Suppressor macrophage treated with lipopolysaccharide for 1 hour (primary cell): ENCODE results near the gene ATP12A.

ENCODE experiments used
- DNase-seq, 3 donors: peaks; one replicate each; pipeline ENCODE4 v3.0.0-alpha.2; 2020 to 2022

ATP12A gene

DNA sequence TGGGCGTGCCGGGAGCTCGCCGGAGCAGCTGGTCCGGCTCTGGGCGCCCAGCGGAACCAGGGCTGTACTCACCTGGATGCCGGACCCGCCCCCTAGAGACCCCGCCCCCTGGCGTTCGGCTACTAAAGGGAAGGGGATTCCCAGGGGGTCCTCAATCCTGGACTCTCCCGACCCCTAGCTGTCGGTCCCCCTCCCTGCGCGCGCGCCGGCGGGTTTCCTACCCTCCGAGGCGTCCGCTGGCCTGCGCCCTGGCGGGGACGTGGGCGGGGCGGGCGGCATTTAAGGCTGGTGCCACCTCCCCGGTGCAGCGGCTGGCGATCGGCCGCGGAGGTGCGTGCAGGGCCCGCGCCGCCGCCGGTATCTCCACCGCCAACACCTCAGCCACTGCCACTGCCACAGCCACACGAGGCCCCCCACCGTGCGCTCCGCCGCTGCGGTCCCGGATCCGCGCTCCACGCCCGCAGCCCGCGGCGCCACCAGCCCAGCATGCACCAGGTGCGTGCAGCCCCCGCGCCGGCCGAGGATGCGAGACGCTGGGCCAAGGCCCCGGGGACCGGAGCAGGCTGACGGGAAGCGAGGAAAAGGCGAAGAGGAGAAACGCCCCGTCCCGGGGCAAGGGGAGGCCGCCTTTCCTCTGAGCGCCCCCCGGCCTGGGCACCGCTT, at the start of gene ATP12A:
Gene ATP12A, plus strand, starts transcription at position 151 of the 663 bp plus-strand sequence. Its CDS starts 336 bp downstream, at position 487.
- DNase-seq, result peak in 2 of 3 donors; percentile 17 to 48

DNA sequence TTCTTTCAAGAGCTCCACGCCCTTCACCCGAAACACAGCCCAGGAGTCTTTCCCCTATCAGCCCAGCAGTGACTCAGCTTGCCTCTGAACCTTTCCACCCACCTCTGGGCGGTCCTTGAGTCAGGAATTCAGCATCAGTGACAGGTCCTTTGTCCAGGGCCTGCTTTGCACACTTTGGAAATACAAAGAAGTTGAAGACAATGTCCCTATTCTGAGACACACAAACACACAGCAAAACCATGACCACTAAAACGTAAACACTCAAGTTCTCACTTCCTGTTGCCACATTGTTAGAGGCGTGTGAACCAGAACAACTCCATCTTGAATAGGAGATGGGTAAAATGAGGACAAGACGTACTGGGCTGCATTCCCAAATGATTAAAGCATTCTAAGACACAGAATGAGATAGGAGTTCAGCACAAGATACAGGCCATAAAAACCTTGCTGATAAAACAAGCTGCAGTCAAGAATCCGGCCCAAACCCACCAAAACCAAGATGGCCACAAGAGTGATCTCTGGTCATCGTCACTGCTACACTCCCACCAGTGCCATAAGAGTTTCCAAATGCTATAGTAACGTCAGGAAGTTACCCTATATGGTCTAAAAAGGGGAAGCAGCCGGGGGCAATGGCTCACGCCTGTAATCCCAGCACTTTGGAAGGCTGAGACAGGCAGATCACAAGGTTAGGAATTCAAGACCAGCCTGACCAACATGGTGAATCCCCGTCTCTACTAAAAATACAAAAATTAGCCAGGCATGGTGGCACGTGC, 49.2 kb upstream of the ATP12A start:
- peak; percentile 43 to 65 (median 50) for DNase-seq

DNA sequence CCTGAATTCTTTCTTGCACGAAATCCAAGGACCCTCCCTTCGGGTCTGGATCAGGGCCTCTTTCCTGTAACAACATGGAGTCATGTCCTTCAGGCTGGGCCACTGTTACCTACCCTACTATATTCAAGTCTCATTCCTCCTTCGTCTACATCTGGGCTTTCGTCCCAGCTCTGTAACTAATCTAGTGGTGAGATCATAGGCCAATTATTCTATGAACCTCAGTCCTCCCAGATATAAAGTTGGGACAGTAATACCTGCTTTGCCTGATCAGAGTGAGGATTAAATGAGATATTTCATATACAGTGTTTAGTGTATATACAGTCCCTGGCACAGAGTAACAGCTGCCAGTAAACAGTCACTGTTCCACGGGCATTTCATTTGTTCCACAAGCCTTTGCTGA, 48.3 kb upstream of the ATP12A start:
- DNase-seq, result no peak

DNA sequence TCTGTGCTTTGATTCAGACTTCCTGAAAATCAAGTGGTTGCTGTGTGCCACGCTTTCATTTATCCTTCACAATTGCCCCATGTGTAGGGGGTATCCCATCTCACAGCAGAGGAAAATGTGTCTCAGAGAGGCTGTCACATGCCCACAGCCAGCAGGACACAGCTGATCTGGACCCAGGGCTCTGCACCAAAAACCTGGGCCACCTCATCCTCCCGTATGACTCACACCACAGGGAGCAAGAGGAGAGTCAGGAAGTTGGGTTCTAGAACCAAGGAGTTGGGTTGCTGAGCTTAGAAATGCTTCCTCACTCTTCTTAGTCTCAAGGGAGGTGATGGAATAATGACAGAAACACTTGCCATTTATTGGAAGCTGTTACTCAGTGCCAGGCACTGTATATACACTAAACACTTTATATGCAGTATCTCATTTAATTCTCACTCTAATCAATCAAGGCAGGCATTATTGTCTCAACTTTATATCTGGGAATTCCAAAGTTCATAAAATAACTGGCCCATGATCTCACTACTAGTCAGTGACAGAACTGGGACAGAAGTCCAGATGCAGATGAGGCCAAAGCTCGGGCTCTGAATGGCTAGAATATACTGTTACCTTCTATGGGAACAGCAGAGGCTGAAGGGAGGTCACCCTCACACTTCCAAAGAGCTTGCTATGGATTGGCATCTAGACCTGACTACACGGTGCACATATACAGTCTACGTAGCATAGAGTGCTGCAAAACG, 47.7 kb upstream of the ATP12A start:
- DNase-seq, result peak; percentile 34 to 59 (median 46)

DNA sequence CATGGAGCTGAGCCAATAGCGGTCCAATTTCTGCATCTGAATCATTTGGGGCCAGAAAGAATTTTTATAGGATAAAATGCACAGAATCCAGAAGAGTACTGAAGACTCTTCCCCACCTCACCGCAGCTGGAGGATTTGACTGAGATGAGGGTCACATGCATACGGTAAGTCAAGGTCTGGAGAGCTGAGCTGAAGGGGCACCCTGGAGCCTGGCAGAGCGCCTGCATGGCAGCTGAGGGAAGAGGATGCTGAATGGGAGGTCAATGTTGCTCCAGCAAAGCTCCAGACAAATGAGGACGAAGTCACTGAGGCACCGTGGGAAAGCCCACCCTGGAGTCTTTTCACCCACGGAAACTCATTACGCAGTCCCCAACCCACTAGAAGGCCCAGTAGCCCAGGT, 43.4 kb upstream of the ATP12A start:
- no peak for DNase-seq

DNA sequence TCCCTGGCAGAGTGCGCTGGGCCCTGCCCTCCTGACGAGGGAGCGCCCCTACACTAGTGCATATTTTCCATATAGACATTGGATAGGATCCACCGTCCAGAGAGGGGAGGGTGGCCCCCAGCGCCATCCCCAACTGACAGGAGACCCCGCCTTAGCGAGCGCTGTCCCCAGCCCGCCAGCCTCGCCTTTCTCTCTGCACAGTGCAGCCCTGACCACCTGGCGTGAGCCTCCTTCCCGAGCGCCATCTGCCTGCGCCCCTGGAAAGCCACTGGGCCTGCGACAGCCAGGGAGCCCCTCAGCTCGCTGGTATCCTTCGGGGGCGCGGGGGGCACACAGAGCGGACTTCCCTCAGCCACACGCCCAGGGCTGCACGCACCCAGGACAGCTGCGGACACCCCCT, 42.1 kb upstream of the ATP12A start:
- no peak for DNase-seq

DNA sequence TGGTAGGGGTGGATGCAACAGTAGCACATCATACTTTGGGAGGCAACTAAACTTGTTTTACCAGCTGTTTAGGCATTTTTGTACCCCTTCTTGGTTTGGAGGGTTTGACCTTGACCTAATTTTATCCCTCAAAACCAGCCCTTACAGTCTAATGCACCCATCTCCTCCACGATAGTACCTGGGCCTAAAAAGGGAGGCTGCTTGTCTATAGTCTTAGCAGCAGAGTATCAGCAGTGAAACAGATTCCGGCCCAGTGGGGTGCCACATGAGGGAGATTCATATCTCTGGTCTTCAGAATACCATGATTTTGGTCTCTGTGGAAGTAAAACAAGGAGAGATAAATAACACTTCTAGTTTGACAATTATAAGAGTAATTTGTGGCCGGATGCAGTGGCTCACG, 39.5 kb upstream of the ATP12A start:
- DNase-seq, result no peak

DNA sequence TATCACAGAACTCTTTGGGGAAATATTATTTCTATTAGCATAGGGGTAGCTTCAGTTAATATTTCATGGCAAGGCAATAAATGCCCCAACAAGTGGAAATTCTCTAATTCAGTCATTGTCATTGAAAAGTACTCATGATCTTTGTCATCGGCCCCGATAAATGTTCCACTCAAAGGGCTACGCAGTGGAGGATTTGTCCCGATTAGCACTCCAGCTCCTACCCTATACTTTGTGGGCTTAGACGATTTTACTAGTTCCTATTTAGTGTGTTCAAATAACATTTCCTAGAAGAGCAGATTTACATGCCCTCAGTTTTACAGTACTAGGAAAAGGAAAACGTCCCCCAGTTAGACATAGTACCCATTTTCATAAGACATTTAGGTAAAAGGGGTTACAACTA, 38.0 kb upstream of the ATP12A start:
- DNase-seq, result no peak

DNA sequence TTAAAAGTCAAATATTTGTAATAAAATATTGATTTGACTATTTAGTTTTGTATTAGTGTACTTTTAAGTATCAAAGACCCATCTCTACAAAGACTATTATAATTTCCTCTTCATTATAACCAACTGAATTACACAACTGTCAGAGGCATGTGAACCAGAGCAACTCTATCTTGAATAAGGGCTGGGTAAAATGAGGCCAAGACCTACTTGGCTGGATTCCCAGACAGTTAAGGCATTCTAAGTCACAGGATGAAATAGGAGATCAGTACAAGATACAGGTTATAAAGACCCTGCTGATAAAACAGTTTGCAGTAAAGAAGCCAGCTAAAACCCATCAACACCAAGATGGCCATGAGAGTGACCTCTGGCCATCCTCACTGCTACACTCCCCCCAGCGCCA, 36.2 kb upstream of the ATP12A start:
- no peak for DNase-seq

DNA sequence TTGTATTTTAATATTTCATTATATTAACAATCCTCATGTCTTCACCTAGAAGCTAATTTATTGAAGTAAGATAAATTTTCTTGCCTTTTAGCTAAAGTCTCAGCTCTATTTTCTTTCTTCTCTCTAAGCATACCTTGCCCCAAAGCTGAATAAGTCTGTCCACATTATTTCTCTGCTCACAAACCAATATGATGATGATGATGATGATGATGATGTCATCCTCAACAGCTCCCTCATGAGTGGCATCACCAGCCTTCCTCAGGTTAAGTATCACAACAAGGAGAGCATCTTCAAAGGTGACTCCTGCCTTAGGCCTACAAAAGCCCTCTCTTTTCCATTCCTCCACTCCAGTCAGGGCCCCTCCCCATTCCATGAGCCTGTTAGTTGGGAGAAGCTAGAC, 31.9 kb upstream of the ATP12A start:
- no peak for DNase-seq

DNA sequence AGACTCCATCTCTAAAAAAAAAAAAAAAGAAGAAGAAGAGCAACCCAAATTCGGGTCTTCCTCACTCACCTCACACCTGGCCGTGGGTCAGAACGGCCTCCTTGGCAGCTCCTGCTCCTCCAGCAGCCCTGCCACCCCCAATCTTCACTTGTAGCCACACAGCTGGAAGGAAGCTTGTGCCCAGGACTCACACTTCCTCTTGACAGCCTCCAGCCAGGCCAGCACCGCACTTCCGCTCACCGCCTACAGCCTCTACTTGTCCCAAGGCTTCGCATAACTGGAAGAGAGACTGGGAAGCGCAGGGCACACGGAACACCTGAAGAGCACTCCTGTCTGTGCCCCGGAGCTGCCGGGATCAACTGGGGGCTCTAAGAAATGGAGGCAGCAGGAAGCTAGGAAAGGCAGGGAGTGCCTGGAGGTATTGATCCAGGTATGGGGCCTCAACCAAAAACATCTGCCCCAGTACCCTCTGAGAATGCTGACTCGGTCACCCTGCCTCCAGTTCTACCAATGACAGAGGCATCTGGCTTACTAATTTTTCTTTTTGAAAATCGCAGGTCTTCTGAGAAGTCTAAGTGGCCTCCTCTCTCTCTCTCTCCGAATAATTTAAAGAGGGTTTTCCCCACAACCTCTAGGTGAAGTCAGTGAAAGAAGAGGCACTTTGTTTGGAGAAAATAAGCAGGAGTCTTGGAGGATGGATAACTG, 31.1 kb upstream of the ATP12A start:
- no peak for DNase-seq

DNA sequence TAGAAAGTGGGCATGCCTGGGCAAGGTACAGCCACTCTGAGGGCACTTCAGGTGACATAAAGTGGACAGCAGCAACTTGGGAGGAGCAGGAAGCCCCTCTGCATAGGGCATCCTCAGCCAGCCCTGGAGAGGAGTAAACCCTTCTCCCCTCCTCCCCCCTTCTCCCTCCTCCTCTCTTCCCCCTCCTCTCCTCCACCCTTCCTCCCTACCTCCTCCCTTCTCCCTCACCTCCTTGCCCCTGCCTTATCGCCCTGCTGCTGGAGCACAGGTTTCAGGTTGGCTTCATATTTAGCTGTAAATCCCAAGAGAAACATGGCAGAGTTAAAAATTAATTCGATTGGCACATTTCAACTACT, 30.5 kb upstream of the ATP12A start:
- no peak for DNase-seq

DNA sequence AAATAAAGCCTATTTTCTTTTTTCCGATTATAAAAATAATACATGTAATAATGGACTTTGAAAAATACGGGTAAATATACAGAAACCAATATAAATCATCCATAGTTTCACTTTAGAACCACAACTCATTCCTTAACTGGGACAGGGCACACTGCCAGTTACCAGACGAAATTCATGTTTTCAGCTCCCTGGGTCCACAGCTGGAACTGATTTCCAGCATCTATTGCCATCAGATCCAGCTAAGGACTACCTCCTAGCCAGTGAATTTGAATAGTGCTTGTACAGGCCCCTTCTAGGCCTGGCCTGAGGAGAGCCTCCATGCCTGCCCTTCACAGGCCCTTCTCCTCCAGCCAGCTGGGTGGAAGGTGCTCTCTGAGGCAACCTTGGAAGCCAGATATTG, 30.0 kb upstream of the ATP12A start:
- DNase-seq, result no peak

DNA sequence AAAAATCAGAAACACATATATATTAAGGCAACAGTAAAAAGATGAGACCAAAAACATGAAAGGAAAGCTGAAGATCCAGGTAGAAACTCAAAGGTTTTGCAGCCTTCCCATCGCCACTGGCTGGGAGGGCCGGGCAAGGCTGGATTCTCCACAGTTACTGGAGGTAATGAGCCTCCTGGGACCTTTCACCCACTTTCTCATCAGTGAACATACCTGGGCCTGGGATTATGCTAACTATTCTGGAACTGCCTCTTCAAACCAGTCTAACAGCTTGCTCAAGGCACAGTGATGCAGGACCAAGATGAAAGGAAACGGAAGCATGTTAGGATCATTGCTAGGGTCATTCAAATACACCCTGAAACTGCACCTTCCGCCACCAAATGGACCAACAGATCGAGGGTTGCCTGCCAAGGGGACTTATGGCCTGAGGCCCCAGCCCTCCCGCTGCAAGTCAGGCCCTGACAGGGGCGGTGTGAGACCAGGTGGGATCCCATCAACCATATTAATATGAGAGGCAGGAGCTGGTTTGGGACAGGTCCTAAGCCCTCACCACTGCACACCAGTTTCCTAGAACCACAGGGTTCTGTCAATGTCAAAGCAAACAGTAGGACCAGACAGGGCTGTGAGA, 28.4 kb upstream of the ATP12A start:
- DNase-seq, result no peak

DNA sequence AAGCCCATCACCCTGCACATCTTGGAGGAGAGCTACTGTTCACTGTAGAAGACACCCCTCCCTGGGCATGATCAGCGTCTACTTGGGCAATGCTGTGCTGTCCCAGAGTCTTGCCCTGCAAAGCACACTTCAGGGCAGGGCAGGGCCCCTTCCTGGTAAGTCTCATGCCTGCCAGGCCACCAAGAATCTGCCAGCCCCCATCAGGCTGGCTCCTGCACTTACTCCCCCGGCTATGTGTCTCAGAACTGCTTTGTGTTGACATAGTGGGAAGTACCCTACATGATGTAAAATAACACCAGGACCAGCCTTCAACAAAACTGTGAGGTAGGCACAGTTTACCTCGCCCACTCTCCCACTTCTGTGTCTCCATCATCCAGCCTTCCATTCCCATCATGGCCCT, 27.8 kb upstream of the ATP12A start:
- DNase-seq, result peak; percentile 36 to 55 (median 49)

DNA sequence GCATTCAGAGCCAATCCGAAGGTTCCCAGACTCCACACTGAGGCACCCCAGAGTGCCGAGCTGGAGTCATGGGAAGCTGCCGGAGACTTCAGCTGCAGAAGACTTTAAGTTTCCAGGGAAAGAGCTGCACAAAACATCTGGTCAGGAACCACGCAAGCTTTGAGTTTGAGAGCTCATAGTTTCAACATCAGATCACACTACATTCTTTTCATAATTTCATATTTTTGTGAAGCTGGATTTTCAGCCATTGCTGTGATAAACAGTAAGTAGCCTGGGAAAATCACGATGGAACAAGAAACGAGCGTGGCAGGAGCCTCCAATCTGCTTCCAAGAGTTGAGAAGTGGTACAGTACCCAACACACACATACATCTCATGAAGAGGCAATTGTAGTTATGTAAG, 25.5 kb upstream of the ATP12A start:
- no peak for DNase-seq

DNA sequence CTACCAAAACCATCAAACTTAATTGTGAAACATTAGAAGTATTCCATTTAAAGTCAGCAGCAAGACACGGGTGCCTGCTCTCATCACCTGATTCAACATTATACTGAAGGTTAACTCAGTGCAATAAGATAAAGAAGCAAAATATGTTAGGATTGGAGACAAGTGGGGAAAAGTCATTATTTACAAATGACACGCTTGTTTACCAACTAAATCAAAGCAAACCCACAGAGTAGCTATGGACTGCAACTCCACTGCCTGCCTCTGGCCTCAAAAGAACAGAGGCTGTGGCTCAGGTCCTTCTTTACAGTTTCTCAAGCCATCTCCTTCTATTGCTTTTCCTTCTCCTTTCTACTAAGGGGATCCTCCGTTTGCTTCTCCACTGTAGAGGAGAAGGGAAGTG, 21.0 kb upstream of the ATP12A start:
- no peak for DNase-seq

DNA sequence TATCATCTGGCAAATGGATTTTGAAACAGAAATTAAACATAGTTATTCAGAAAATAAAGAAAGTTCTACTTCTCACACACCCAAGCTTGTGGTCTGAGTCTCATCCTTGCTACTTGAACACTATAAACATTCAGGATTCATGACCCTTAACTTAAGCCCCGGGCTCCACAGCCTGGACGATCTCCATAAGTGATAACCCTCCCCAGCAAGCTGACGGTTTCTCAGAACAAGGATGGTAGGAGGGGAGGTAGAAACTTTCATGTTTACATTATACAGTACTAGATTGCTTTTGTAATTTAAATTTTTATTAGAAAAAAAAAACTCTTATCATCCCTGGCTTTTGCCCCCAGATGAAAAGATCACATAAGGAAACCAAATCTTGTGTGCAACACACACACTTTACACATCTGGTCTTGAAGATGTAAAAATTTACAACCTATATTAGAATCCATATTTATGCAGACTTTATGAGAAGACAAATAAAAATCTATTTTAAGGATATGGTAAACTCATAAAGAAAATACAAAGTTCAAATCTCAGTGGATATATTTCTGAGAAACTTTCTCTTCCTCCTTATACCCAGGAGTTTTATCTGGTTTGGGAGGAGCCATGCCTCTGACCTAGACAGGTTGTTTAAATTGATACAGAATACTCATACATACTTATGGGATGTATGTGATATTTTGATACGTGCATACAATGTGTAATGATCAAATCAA, 20.0 kb upstream of the ATP12A start:
- no peak for DNase-seq

DNA sequence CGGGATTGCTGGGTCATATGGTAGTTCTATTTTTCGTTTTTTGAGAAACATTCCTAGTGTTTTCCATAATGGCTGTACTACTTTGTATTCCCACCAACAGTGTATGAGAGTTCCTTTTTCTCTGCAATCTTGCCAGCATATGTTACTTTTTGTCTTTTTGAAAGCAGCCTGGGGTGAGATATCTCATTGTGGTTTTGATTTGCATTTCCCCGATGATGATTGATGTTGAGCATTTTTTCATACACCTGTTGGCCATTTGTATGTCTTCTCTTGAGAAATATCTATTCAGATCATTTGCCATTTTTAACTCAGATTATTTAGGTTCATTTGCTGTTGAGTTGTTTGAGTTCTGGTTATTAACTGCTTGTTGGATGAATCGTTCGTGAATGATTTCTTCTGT, 18.5 kb upstream of the ATP12A start:
- no peak for DNase-seq

DNA sequence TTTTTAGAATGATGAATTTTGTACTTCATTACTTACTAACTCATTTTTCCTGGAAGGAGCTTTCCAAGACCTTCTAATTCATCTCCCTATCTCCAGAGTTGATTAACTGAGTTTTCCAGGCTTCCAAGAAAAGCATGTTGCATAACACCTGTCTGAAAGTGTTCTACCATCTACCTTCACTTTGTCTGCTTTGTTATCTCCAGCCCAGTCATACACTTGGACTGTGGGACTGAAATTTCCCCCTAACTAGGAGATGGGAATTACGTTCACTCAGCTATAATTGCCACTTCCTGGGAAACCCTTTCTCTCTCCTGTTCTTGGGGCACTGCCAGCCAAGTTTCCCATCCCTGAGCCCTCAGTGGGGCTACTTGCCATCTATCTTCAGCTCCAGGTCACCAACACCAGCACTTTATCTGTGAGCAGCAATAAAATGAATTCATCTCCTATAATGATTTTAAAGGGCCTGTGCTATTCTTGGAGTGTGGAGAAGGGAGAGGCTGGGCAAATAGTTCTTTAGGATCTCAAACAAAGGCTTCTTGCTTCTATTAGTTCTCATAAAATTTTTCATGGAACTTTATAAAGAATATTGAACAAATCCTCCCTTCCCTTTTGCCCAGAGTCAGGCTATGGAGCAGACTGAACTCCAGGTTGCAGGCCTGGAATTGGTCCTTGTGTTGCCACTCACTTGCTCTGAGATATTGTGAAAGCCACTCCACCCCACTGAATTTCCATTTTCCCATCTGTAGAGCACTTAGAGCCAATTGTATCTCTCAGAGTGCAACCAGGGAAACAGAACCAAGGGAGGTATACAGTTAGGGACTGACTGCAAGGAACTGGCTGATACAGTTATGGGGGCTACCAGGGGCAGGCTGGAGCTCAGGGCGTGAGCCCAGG, 17.8 kb upstream of the ATP12A start:
- DNase-seq, result no peak

DNA sequence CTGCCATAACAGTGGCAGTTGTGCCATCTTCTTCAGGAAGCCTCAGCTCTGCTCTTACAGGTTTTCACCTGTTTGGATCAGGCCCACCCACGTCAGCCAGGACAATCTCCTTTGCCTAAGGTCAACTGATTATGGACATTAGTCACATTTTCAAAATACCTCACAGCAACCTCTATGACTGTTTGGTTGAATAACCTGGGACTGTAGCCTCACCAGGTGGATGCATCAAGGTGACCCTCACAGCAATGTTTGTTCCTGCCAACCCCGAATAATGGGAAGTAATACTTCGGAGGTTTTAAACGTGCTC, 17.2 kb upstream of the ATP12A start:
- no peak for DNase-seq
